Vagina (tissue), 2 donors: Measurements from ENCODE around the gene UFD1.

Source experiments
- POLR2A ChIP-seq, 2 donors: fragments of 450-650 bp; IDR thresholded peaks; one replicate each; pipeline ENCODE4 v1.6.1; 2017; ENCODE audit warnings: antibody characterized with exemption in 2 of 2, mild to moderate bottlenecking in 2 of 2, moderate library complexity in 2 of 2
- TF ChIP-seq, protein P1 (sequence below), 3 experiments: fragments of 450-650 bp in 2 of 3; fragments of 200-600 bp in 1 of 3; sonication (generic) in 1 of 3; IDR thresholded peaks; one replicate each; pipeline ENCODE4 v1.5.1; 2017 to 2019; ENCODE audit warnings: antibody characterized with exemption in 3 of 3, mild to moderate bottlenecking in 2 of 3, moderate library complexity in 2 of 3

DNA sequence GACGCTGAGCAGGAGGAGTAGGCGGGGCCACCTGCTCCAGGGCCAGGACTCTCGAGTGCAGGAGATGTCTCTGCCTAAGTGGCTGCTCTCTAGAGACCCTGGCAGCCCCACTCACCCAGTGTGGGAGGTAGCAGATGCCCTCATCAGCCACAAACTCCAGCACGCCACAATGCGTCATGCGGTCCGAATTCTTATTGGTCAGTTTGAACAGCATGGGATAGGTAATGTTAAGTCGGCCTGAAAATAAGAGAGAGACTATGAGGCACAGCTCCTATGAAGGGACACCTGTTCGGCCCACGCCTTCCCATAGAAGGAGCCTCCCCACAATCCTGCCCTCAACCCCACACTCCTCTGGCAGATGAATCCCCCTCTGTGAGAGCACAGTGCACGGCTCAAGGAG, 7.4 kb downstream of the UFD1 start:
- no peak for TF ChIP-seq POLR2A (IDR thresholded peaks at IDR 0.05)
- TF ChIP-seq, protein P1, sequence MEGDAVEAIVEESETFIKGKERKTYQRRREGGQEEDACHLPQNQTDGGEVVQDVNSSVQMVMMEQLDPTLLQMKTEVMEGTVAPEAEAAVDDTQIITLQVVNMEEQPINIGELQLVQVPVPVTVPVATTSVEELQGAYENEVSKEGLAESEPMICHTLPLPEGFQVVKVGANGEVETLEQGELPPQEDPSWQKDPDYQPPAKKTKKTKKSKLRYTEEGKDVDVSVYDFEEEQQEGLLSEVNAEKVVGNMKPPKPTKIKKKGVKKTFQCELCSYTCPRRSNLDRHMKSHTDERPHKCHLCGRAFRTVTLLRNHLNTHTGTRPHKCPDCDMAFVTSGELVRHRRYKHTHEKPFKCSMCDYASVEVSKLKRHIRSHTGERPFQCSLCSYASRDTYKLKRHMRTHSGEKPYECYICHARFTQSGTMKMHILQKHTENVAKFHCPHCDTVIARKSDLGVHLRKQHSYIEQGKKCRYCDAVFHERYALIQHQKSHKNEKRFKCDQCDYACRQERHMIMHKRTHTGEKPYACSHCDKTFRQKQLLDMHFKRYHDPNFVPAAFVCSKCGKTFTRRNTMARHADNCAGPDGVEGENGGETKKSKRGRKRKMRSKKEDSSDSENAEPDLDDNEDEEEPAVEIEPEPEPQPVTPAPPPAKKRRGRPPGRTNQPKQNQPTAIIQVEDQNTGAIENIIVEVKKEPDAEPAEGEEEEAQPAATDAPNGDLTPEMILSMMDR (IDR thresholded peaks at IDR 0.05) = no peak
